GM19351 (cell line): Measurements from ENCODE around the gene PTCSC3.

ENCODE experiments used
- ATAC-seq: cut with Tn5 transposase; IDR thresholded peaks from one replicate; pipeline ENCODE4 v1.9.1; 2021; ENCODE audit warnings: mild to moderate bottlenecking, moderate library complexity; ENCODE audit not compliant: unreplicated experiment

PTCSC3 gene

DNA sequence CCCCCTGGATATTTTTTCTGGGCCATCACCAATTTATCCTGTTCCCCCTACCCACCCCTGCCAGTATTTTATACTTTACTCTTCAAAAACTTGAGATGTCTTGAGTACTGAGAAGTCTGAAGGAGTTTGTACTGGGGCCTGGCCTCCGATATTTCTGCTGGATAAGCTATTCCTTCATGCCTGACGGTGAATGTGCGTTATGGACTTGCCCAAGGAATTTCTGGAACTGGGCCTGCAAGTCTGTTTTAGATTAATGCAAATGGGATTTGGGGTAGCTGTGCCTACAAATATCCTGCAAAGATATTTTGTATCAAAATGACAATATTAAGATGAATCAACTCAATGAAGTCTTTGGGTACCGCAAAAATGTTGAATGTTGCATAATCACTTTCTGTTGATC, at the start of gene PTCSC3:
Gene PTCSC3 (minus strand): TSS at position 199 of the 400 bp plus-strand sequence.
- ATAC-seq = no peak

DNA sequence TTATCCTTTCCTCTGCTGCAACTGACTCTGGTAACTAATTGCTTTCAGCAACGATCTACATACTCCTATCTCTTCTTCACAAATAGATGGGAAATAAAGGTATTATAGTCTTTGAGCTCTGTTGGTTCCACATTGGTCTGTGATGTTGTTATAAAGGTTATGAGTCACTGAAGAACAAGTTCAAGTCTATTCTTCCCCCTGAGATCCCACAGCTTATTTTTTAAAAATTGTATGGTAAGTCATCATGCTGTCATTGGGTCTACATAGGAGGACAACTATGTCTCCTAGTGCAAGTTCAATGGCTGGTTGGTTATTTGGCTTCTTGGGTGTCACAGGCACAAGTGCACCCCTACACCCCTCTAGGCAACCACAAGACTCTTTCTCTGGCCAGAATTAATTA, 49.6 kb upstream of the PTCSC3 start:
- no peak for ATAC-seq

DNA sequence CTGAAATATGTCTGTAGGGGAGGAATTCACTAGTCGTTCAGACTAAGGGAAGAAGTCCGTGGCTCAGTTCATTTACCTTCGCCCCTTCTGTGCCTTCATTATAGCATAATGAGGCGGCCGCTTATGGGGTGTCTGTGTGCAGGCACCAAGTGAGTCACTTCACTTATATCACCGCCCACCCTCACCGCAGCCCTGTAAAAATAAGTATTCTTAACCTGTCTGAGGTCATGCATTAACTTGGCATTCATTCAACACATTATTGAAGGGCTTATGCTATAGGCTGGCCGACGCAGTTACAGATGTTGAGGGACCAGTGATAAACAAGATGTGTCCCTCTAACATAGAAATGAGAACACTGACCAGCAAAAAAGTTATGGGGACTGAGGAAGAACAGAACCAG, 47.7 kb upstream of the PTCSC3 start:
- ATAC-seq = no peak

DNA sequence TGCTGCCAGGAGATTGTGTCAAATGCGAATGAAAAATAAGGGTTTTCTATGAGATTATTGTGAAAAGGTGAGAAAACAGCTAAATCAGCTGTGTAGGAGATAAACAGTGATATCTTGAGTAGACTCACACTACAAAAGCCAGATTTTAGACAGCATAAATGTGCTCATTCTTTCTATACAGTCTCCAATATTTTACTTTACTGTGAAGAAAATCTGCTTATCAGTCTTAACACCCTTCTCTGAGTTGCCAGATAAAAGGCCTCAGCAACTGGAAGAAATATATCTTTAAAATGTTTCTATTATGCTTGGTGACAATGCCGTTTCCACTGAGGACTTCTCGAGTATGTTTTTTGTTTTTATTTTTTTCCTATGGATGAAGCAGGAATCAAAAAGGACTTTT, 47.0 kb upstream of the PTCSC3 start:
- ATAC-seq = no peak

DNA sequence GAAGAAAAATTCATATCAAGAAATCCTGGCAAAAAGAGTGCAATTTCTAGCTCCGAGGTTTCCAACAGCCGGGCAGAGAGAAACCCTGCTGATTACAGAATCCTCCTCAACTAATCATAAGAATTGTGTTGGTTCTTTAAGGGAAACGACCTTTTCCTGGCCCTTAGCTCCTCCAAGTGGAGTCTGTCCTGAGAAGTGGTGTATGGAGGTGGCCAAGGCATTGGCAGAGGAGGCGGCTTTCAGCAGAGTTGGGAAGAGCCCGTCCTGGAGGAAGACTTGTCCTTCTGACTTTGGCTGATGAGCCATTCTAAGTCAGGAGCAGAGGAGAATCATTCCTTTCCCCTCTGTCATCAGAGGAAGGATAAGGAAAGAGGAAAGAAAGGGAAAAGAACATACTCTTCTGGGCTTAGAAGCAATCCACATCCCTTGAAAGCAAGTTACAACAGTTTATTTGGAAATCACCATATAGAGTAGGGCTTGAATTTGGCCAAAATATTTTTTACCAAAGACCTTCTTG, 46.5 kb upstream of the PTCSC3 start:
- ATAC-seq = no peak

DNA sequence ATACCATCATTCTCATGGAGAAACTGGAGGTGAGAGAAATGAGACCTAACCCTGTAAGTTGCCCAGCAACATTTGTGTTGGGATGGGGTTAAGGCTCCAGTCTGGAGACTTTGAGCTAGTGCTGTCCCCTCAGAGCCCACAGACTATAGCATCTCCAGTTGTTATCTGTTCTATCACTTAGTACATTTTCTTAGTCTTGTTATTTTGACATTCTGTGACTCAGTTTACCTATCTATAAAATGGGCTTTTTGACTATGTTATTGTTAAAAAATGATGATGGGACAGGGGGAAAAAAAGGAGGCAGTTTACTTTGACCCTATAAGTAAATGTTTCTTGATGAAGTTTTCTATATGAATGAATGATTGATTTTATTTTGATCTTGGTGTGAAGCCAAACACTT, 45.8 kb upstream of the PTCSC3 start:
- ATAC-seq = no peak

DNA sequence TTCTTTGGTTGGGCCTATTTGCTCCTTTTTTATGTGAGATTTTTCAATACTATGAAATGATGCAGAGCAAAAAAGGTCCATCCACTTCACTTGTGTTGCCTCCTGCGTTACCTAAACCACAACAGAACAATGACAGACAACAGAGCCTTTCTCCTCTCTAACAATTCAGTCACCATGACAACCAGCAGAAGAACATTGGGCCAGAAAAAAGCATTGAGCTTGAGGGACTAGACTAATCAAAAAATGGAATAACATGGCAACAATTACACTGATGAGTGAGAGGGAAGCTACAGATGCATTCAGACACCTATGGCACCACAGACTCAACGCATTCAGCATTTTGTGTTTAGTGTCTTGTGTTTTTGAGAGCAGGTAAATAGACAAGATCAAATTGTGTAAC, 44.6 kb upstream of the PTCSC3 start:
- ATAC-seq = no peak

DNA sequence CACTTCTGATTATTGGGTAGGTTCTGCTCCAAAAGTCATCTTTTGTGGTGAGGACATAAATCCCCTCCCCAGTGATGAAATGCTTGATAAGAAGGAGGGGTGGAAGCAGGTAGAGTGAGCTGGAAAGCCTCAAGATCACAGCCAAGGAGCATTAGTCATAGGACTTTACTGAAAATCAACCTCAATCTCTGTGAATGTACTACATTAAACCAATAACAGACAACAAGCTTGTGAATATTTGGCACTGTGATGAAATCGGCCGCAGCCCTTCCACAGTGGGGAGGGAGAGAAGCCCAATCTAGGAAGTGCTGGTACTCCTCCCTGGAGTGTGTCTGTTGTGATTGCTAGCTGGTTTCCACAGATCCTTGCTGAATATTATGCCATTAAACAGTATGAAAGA, 41.2 kb upstream of the PTCSC3 start:
- no peak for ATAC-seq

DNA sequence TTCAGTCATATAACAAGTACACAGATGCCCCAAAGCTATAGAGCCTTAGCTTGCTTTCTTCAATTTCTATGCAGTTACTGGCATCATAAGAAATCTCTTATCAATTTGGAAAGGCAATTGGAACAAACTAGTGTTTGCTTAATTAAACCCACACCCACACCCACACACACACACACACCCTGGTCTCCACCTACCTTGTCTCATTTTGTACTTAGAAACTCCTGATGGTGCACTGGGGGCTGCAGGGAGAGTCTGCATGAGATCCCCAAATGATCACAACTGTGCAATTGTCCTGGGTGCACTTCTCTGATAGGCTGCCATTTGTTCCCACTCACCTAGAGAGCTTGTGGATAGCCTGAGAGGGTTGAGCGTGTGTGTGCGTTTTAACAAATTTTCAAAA, 40.5 kb upstream of the PTCSC3 start:
- ATAC-seq = no peak

DNA sequence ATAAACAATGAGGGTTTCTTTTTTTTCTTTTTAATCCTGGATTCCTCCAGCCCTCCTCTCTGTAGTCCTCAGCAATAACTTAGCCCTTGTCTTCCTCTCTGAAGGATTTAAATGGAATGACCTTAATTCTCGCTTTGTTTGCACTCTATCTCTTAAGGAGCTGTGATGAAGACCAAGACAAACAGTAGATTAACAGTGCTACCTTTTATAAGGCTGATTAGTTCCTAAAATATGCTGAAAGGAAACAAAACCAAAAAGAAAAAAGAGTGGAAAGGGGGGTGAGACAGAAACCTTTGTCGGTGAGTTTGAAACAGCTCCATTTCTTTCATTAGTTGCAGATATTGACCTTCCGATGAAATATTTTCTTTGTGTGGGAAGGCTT, 38.7 kb upstream of the PTCSC3 start:
- ATAC-seq = no peak

DNA sequence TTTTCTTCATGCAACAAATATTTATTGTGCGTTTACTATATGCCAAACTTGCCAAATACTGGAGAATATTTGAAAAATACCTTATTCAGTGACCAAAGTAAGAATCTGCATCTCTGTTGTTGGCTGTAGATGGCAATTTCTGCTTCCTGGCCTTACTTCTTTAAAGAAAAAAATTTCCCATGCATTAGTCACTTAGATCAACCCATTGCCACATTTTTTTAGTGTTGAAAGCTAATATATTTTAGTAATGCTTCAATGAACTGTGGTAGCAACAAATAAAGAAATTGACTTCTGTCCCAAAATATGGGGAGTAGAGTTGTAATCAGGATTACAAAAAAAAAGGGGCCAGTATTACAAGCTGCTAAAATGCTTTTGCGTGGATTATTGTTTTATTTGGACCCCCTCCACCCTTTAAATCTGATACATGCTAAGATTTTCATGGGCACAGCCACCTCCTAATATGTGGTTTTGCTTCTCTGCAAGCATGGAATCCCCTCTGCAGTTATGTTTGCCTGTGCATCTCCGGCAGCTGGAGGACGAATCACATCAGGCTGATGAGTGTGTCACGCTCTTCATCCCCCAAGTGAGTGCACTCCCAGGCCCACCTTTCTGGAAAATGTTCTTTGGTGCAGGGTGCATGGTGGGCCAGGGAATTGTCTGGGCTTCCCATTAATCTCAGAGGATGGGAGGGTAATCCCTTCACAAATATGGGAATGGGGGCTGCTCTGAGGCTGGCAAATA, 38.1 kb upstream of the PTCSC3 start:
- no peak for ATAC-seq

DNA sequence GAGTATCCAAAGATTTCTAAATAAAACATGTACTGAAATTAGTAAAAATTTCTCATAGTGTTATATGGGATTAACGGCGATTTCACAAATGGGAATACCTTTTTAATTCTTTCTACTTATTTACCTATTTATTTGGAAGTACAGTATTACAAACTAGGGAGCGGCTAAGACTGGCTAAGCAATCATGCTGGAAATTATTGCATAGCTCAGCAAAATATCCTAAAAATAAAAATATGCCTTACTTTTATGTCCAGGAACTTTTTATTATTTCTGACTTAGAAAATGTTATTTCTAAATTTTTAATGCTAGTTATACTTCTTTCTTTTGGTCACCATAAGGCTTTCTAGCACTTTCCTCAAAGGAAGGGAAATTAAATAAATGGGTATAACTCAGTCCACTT, 36.5 kb upstream of the PTCSC3 start:
- no peak for ATAC-seq

DNA sequence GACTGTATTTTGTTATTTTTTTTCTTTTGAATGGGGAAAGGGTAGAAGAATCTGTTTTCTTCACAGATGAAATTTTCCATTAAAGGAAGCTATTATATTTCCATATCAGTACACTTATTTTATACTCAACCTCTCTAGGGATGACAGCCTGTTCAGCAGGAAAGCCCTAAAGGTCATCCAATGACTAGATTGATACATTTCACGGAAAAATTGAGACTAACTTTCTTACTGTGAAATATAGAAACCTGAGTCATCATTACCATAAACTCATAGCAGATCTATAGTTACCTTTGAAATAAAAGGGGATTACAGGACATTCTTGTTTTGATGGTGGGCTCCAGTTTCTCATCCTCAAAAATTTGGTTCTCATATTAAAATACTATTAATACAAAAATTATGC, 36.1 kb upstream of the PTCSC3 start:
- no peak for ATAC-seq

DNA sequence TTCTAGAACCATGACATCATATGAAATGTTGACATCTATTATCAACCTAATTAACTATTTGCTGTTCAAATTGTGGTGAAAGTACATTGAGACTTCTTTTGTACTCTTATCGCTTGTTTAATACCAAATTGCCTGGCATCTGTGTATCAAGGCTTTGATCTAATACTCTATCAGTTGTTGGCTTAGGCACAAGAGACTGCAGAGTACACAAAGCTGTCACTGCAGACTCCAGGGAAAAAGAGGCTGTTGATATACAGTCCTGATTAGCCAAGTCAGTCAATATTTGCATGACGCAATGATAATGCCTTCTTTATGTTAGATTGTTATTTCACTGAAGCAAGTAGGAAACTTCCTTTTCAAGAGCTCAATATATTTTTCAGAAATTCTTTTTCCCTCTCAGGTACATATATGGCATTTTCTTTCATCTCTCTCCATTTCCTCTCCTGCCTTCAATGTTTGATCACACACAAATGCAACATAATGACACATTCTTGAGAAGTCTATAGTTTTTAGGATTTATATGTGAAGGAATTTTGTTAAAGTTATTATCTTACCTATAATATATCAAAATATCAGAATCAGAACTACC, 32.3 kb upstream of the PTCSC3 start:
- ATAC-seq = no peak

DNA sequence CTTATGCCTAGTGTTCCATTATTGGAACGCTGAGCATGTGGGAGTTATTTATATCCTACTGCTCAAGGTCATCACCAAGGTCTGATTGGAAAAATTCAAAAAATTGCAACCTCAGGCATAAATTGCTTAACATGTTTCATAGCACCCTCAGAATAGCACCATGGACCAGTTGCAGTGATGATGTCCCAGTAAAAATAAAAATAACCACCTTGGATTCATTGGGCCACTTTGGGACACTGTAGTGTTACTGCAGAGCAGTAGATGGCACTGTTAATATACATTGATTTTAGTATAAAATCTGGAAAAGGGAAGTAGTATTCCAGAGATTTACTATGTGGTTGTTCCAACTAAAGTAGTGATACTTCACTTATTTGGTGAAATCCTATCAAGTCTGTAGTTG, 31.0 kb upstream of the PTCSC3 start:
- no peak for ATAC-seq

DNA sequence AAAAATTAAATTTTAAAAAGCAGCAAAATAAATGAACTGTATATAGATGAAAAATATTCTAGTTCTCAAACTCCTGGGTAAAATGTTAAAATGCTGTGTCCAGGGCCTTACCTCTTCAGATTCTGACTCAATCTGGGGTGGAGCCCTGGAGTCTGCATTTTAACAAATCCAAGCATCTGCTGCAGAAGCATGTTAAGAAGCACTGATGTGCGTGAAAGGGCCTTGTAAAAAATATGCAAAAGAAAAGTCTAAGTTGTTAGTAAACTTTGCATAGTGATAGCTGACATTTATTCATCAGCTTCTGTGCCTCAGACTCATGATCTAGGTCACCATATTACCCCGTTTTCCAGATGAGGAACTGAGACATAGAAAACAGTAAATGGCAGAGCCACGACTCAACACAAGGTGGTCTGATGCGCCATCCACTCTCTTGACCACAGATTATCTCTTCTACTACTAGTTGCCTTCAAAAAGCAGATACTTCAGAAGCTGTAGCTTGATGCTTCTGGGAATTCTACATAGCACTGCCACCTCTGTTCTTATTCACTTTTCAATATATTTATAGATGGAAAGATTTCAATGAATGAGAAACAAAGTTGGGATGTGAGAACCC, 28.0 kb upstream of the PTCSC3 start:
- ATAC-seq = no peak

DNA sequence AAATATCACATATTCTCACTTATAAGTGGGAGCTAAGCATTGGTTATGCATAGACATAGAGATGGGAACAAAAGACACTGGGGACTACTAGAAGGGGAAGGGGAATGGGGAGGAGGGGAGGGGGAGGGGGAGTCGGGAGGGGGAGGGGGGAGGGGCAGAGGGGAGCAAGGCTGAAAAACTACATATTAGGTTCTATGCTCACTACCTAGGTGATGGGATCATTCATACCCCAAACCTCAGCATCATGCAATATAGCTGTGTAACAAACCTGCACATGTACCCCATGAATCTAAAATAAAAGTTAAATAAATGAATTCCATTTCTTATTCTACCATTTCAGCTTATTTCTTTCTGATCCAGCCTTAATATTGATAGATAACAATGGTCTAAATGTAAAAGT, 21.9 kb upstream of the PTCSC3 start:
- ATAC-seq = no peak

DNA sequence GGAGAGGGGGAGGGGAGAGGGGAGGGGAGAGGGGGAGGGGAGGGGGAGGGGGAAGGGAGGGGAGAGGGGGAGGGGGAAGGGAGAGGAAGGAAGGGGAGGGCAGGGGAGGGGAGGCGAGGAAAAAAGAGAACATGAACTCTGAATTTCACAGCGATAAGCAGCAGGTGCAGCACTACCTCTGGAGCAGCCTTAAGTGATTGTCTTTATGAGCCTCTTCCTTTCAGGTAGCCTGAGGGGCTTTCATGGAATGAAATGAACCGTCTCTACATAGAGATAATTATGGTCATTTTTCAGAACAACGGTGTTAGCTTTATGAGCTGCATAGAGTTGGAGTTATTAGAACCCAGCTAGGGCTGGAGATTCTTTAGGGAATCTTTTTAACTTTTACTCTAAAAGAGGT, 18.1 kb upstream of the PTCSC3 start:
- no peak for ATAC-seq

DNA sequence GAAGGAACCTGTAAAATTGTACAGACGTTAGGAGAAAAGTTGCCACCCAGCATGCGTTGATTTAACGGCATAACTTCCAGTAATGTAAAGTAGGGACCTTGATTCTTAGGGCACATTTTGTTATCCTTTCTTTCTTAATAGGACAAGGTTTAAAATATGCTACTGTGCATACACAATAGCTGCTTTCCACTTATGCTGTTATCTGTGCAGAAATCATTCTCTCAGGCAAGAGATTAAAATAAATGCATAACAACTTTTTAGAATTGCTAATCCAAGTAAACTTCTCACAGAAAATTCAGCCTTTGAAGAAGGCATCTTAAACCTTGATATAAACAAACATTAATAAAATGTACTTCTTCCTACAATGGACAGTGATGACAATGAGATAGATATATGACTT, 16.0 kb upstream of the PTCSC3 start:
- no peak for ATAC-seq

DNA sequence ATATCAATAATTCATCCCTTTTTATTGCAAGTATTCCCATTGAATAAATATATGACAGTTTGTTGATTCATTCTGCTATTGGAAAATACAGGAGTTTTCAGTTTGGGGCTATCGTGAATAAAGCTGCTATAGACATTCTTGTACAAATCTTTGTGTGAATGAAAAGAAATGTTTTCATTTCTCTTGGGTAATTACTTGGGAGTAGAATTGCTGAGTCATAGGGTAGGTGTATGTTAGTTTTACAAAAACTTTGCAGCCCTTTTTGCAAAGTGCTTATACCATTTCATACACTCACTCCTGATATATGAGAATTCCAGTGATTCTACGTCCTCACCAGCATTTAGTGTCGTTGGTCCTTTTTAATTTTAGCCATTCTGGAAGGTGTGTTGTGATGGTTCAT, 6.9 kb upstream of the PTCSC3 start:
- no peak for ATAC-seq

DNA sequence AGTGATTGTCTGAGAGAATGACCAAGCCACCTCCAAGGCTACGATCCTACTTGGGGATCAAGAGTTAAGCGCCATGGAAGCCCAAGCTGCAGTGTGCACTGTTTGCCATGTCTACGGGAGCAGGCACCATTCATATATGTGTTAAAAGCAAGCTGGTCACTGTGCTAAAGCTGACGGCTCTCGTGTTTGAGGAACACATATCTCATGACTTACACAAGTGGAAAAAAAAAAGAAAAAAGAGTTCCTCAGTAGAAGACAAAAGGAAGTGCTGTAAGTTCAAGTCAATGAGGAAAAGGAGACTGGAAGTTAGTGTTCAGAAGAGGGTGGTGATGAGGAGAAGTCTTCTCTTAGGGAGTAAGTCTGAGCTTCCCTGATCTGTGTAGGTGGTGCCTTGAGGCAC, 4.9 kb upstream of the PTCSC3 start:
- ATAC-seq = no peak

DNA sequence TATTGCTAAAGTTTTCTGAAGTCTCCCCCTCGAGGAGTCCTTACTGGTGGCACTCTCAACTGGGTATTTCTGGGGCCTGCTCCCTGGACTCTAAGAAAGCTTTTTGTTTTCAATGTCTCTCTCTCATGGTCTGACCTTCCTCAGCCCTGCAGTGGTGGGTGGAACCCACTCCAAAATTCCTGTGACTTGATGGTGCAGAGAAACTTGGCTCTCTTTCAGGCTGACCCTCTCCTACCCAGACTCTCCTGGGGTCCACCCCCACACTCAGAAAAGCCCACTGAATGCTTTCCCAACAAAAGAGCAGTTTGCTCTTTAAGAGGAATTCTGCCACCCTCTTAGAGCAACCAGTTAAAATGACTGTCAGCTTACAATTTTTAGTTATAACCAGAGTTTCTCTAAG, 967 bp upstream of the PTCSC3 start:
- ATAC-seq = no peak
